ENCODE results near the gene PAK1IP1.

DNA sequence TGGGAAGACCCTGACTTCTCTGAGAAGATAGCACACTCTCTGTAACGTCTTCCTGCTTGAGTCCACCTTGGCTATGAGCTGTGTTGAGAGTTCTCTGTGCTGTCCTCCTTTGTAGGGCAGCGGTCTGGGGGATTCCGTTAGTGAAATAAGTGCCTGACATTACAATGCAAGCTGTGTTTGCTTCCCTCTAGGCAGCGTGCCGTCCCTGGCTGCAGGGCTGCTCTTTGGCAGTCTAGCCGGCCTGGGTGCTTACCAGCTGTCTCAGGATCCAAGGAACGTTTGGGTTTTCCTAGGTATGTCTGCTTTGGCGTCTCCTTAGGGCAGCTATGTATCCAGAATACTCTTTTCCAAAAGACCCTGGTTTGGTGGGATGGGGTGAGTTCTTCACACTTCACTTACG lies 30.9 kb downstream of the PAK1IP1 start:
- TF ChIP-seq ZNF558 (tag by site-specific recombination; IDR thresholded peaks at IDR 0.05) = no peak
- TF ChIP-seq CTCF (tag by site-specific recombination; IDR thresholded peaks at IDR 0.05) = no peak
- no peak for TF ChIP-seq ATF2 (tag by site-specific recombination; IDR thresholded peaks at IDR 0.05; ENCODE audit: low read depth)
- no peak for TF ChIP-seq ZNF211 (tag by site-specific recombination; IDR thresholded peaks at IDR 0.05; ENCODE audit: low read depth)

Measured in HEK293 (cell line).